ENCODE measurements around the gene ADAMTS17.

DNA sequence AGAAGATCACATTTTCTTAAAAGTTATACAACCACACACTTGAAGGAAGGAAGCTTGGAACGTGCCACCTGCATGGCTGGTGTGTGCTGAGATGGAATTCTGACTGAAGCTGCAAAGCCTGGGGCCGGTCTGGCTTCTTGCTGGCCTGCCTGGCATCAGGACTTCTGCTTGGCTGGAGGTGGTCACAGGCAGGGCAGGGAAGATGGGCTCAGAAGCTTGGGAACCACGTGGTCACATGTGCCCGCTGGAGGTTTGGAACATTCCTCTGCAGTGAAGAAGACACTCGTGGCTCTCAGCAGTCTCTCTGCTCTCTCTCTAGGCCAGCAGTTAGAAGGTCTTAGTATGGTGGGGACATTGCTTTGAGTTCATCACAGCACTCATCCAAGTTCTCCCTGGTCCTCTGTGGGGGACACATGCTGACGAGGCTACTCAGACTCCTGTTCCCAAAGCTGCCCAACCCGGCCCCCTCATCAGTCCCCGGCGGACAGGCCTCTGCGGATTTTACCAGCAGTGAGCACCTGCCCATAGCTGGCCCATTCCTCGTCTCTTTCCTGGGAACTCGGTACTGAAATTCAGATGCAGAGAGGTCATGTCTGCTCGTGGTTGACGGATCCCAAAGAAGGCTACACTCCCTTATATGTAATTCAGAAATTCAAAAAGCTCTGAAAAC lies 229.0 kb downstream of the ADAMTS17 start:
- TF ChIP-seq, protein P1, sequence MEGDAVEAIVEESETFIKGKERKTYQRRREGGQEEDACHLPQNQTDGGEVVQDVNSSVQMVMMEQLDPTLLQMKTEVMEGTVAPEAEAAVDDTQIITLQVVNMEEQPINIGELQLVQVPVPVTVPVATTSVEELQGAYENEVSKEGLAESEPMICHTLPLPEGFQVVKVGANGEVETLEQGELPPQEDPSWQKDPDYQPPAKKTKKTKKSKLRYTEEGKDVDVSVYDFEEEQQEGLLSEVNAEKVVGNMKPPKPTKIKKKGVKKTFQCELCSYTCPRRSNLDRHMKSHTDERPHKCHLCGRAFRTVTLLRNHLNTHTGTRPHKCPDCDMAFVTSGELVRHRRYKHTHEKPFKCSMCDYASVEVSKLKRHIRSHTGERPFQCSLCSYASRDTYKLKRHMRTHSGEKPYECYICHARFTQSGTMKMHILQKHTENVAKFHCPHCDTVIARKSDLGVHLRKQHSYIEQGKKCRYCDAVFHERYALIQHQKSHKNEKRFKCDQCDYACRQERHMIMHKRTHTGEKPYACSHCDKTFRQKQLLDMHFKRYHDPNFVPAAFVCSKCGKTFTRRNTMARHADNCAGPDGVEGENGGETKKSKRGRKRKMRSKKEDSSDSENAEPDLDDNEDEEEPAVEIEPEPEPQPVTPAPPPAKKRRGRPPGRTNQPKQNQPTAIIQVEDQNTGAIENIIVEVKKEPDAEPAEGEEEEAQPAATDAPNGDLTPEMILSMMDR (IDR thresholded peaks at IDR 0.05) = no peak
- TF ChIP-seq, protein P2, sequence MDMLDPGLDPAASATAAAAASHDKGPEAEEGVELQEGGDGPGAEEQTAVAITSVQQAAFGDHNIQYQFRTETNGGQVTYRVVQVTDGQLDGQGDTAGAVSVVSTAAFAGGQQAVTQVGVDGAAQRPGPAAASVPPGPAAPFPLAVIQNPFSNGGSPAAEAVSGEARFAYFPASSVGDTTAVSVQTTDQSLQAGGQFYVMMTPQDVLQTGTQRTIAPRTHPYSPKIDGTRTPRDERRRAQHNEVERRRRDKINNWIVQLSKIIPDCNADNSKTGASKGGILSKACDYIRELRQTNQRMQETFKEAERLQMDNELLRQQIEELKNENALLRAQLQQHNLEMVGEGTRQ (IDR thresholded peaks at IDR 0.05) = no peak
- TF ChIP-seq, protein P3, sequence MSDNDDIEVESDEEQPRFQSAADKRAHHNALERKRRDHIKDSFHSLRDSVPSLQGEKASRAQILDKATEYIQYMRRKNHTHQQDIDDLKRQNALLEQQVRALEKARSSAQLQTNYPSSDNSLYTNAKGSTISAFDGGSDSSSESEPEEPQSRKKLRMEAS (IDR thresholded peaks at IDR 0.05) = no peak
- TF ChIP-seq CBX8 (IDR thresholded peaks at IDR 0.05) = no peak
- TF ChIP-seq MAZ (IDR thresholded peaks at IDR 0.05; ENCODE audit: borderline replicate concordance, low read depth, low read length) = no peak
- no peak for TF ChIP-seq CBX2 (IDR thresholded peaks at IDR 0.05; ENCODE audit: borderline replicate concordance, low read depth)

All from A549 (cell line).